Endometrium (tissue), 2 donors: ENCODE data around the gene WRAP53.

ENCODE experiments used
- FAIRE-seq: peaks from 2 replicates; lab custom pipeline; 2012; peaks lifted over from hg19 to GRCh38; lab: Jason Lieb, UNC
- donor health status: control.
- donor health status: control.

The WRAP53 gene

GRCh38 chr17:7709031-7709430, 20.8 kb downstream of the WRAP53 start:
- FAIRE-seq: no peak

GRCh38 chr17:7710301-7710700, 22.0 kb downstream of the WRAP53 start:
- no peak for FAIRE-seq

- FAIRE-seq: no peak
These were observed 22.9 kb downstream of the WRAP53 start for GRCh38 chr17:7711051-7711755.

GRCh38 chr17:7712111-7712771, 24.0 kb downstream of the WRAP53 start:
- no peak for FAIRE-seq

GRCh38 chr17:7713782-7714181, 25.5 kb downstream of the WRAP53 start:
- FAIRE-seq: no peak

- no peak for FAIRE-seq
These were observed 26.7 kb downstream of the WRAP53 start for GRCh38 chr17:7714721-7715594.

- no peak for FAIRE-seq
These were observed 27.9 kb downstream of the WRAP53 start for GRCh38 chr17:7715936-7716886.

GRCh38 chr17:7716901-7717755, 28.9 kb downstream of the WRAP53 start, which contains the start of gene DNAH2:
Gene DNAH2 (plus strand): TSS chr17:7717744. CDS start chr17:7719735, 1,991 bp downstream.
- FAIRE-seq: no peak

- FAIRE-seq: no peak
These were observed 29.6 kb downstream of the WRAP53 start for GRCh38 chr17:7717756-7718350.

- no peak for FAIRE-seq
These were observed 31.4 kb downstream of the WRAP53 start for GRCh38 chr17:7719661-7720060.

- no peak for FAIRE-seq
These were observed 31.8 kb downstream of the WRAP53 start for GRCh38 chr17:7720125-7720524.

GRCh38 chr17:7721612-7722011, 33.3 kb downstream of the WRAP53 start:
- no peak for FAIRE-seq

GRCh38 chr17:7727886-7728285, 39.6 kb downstream of the WRAP53 start:
- no peak for FAIRE-seq

- FAIRE-seq: no peak
These were observed 41.5 kb downstream of the WRAP53 start for GRCh38 chr17:7729816-7730215.

- FAIRE-seq: no peak
These were observed 44.8 kb downstream of the WRAP53 start for GRCh38 chr17:7732981-7733539.

GRCh38 chr17:7737601-7738000, 49.3 kb downstream of the WRAP53 start:
- FAIRE-seq: no peak

GRCh38 chr17:7739746-7740145, 51.5 kb downstream of the WRAP53 start:
- FAIRE-seq: no peak

GRCh38 chr17:7740481-7741001, 52.3 kb downstream of the WRAP53 start:
- no peak for FAIRE-seq

- no peak for FAIRE-seq
These were observed 54.5 kb downstream of the WRAP53 start for GRCh38 chr17:7742729-7743128.

- FAIRE-seq: no peak
These were observed 56.1 kb downstream of the WRAP53 start for GRCh38 chr17:7744416-7744815.
